22Rv1 (cell line): ENCODE results near the gene KLHL12.
A peak's percentile ranks its signal among the peaks of the same experiment; 100 is the strongest.

Experiments
- H3K27ac ChIP-seq: fragments of 450-650 bp; 2 replicates; pipeline ENCODE4 v1.5.1; 2017
- CTCF ChIP-seq: fragments of 450-650 bp; IDR thresholded peaks from 2 replicates; pipeline ENCODE4 v1.5.1; 2017; ENCODE audit warnings: mild to moderate bottlenecking
- ZFX ChIP-seq: fragments of 450-650 bp; IDR thresholded peaks from 2 replicates; pipeline ENCODE4 v1.6.1; 2017; ENCODE audit warnings: antibody characterized with exemption, borderline replicate concordance

Gene KLHL12

GRCh38 chr1:202957733-202958543 is 30.9 kb upstream of the KLHL12 start, which contains the start of gene ADIPOR1:
ADIPOR1 (minus strand) TSS chr1:202958312; CDS start chr1:202951070, 7,242 bp downstream.
- peak; percentile 20 for TF ChIP-seq CTCF
- TF ChIP-seq ZFX, result no peak
- H3K27ac ChIP-seq, result peak within 1 kb of the TSS; percentile 64

- TF ChIP-seq ZFX (no peak), CTCF (no peak)
- no peak overlapping the region for H3K27ac ChIP-seq
Measured at GRCh38 chr1:202956969-202957368, 29.9 kb upstream of the KLHL12 start.

GRCh38 chr1:202954057-202954745 is 27.2 kb upstream of the KLHL12 start:
- TF ChIP-seq CTCF (no peak), ZFX (no peak)
- H3K27ac ChIP-seq, result no peak overlapping the region

GRCh38 chr1:202953392-202953791 is 26.4 kb upstream of the KLHL12 start:
- no peak for TF ChIP-seq CTCF
- no peak for TF ChIP-seq ZFX
- H3K27ac ChIP-seq, result no peak overlapping the region

- TF ChIP-seq ZFX, result no peak
- TF ChIP-seq CTCF, result no peak
- H3K27ac ChIP-seq, result no peak overlapping the region
Measured at GRCh38 chr1:202952818-202953217, 25.8 kb upstream of the KLHL12 start.

- TF ChIP-seq ZFX (no peak), CTCF (no peak)
Measured at GRCh38 chr1:202952099-202952498, 25.1 kb upstream of the KLHL12 start.

GRCh38 chr1:202951437-202951836 is 24.4 kb upstream of the KLHL12 start:
- TF ChIP-seq CTCF, result no peak
- no peak for TF ChIP-seq ZFX
- H3K27ac ChIP-seq, result no peak overlapping the region

More at GRCh38 chr1:202952099-202952498, 25.1 kb upstream of the KLHL12 start:
- no peak overlapping the region for H3K27ac ChIP-seq
